ENCODE results near the gene DAPP1.

DAPP1 gene

DNA sequence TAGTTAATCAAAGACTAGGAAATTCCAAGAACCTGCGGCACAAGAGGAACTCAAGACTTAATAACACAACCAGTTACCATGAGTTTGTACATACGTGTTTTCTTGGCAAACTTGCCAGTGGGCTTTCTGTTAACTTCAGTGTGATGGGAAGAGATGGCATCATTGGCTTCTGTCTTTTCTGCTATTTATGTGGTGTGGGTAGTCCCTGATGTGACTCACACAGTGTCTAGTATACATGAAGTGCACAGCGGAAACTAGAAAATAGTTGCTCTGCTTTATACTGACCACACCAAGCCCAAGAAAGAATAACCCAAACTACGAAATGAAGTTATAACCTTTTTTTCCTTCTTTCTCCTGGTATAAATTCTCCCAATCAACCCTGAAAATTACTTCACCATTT is 24.5 kb downstream of the DAPP1 start:
- no peak for TF ChIP-seq FOXP2 (optimal IDR thresholded peaks at IDR 0.05; ENCODE audit: control extremely low read depth, extremely low read length, insufficient read depth)
- TF ChIP-seq EZH2 (IDR thresholded peaks at IDR 0.05), result no peak
- TF ChIP-seq POLR2AphosphoS5 (IDR thresholded peaks at IDR 0.05; ENCODE audit: borderline replicate concordance, low read depth, low read length), result no peak
- no peak for DNase-seq (ENCODE audit: low read depth, low spot score)
- no peaks in the 10 kb centered on the region for H3K36me3 ChIP-seq (ENCODE audit: insufficient read depth, low read length)
- no peaks in the 10 kb centered on the region for H3K9me3 ChIP-seq (ENCODE audit: low read depth, low read length)
- no peak overlapping the region for H3K9ac ChIP-seq (ENCODE audit: insufficient read length)
- H3K4me3 ChIP-seq, result no peak overlapping the region
- no peak overlapping the region for H3K27ac ChIP-seq

DNA sequence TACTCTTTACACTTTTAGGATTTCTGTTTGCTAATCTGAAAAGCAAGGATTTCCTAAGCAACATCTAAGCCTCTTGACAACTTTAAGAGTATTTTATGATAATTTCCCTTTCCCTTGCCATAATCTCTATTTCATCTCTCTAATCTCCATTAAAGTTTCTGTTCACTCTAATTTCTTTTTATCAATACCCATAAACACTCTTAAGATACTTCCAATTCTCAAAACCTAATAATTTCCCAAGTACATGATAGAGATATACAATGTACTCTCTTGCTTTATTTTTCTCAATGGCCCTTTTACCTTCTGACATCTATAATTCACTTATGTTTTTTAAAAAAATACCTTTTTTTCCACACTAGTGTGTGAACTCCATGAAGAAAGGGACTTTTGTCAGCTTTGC is 26.8 kb downstream of the DAPP1 start:
- TF ChIP-seq POLR2AphosphoS5 (IDR thresholded peaks at IDR 0.05; ENCODE audit: borderline replicate concordance, low read depth, low read length) (no peak), FOXP2 (optimal IDR thresholded peaks at IDR 0.05; ENCODE audit: control extremely low read depth, extremely low read length, insufficient read depth) (no peak), EZH2 (IDR thresholded peaks at IDR 0.05) (no peak)
- Histone ChIP-seq H3K27ac (no peak overlapping the region), H3K36me3 (ENCODE audit: insufficient read depth, low read length) (no peaks in the 10 kb centered on the region), H3K9ac (ENCODE audit: insufficient read length) (no peak overlapping the region), H3K9me3 (ENCODE audit: low read depth, low read length) (no peaks in the 10 kb centered on the region), H3K4me3 (no peak overlapping the region)
- no peak for DNase-seq (ENCODE audit: low read depth, low spot score)

- H3K36me3 ChIP-seq (ENCODE audit: insufficient read depth, low read length), result no peaks in the 10 kb centered on the region
- no peak overlapping the region for H3K9ac ChIP-seq (ENCODE audit: insufficient read length)
- no peak overlapping the region for H3K27ac ChIP-seq
- no peak for DNase-seq (ENCODE audit: low read depth, low spot score)
- H3K9me3 ChIP-seq (ENCODE audit: low read depth, low read length), result no peaks in the 10 kb centered on the region
- no peak overlapping the region for H3K4me3 ChIP-seq
- no peak for TF ChIP-seq FOXP2 (optimal IDR thresholded peaks at IDR 0.05; ENCODE audit: control extremely low read depth, extremely low read length, insufficient read depth)
- no peak for TF ChIP-seq POLR2AphosphoS5 (IDR thresholded peaks at IDR 0.05; ENCODE audit: borderline replicate concordance, low read depth, low read length)
- no peak for TF ChIP-seq EZH2 (IDR thresholded peaks at IDR 0.05)
Observed at GRCh38 chr4:99844048-99844447, 27.4 kb downstream of the DAPP1 start.

DNA sequence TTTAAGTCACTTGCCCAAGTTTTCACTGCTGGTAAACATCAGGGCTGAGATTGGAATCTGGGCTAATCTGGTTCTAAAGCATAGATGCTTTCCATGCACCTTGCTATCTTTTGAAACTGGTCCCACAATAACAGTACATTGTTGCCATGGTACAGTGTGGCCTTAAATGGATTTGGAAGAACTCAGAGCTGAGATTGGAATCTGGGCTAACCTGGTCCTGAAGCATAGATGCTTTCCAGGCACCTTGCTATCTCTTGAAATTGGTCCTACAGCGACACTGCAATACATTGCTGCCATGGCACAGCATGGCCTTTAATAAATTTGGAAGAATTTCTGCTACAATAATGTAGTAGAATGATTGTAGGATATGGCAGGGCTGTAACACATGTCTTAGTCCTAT is 28.6 kb downstream of the DAPP1 start:
- Histone ChIP-seq H3K9ac (ENCODE audit: insufficient read length) (no peak overlapping the region), H3K4me3 (no peak overlapping the region), H3K9me3 (ENCODE audit: low read depth, low read length) (no peaks in the 10 kb centered on the region), H3K27ac (no peak overlapping the region), H3K36me3 (ENCODE audit: insufficient read depth, low read length) (no peaks in the 10 kb centered on the region)
- no peak for DNase-seq (ENCODE audit: low read depth, low spot score)
- TF ChIP-seq FOXP2 (optimal IDR thresholded peaks at IDR 0.05; ENCODE audit: control extremely low read depth, extremely low read length, insufficient read depth), result no peak
- TF ChIP-seq EZH2 (IDR thresholded peaks at IDR 0.05), result no peak
- TF ChIP-seq POLR2AphosphoS5 (IDR thresholded peaks at IDR 0.05; ENCODE audit: borderline replicate concordance, low read depth, low read length), result no peak

DNA sequence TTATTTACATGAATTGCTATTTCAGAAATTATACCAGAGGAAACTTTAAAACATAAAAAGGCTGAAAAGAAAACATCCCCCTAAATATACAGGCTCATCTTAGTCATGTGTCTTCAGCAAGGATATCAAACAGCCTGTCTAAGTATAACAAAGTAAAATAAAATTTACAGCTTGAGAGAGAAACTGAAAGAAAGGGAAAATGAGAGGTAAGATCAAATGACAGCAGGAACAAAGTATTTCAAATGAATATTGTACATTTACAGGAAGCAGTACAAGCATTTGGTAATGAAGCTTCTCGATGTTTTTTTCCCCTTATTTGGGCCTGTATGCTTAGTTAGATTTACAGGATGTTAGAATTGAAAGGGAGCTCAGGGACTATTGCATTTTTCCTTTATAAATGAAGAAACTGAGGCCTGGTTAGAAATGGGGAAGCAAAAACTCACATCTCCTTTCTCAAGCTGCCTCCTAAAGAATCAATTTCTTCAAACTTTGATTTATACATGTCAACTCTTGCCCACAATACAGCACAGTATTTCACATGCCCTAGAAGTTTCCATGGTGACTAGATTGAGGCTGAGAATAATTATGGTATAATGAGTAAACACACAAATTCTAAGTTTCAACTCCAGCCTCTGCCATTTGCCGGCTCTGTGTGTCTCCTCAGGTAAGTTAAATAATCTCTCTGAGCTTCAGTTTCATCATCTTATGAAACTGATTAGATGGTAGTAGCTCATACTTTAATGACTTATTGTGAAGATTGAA is 29.3 kb downstream of the DAPP1 start:
- no peak overlapping the region for H3K27ac ChIP-seq
- H3K4me3 ChIP-seq, result no peak overlapping the region
- no peak for DNase-seq (ENCODE audit: low read depth, low spot score)
- no peak overlapping the region for H3K9ac ChIP-seq (ENCODE audit: insufficient read length)
- no peaks in the 10 kb centered on the region for H3K9me3 ChIP-seq (ENCODE audit: low read depth, low read length)
- TF ChIP-seq EZH2 (IDR thresholded peaks at IDR 0.05) (no peak), POLR2AphosphoS5 (IDR thresholded peaks at IDR 0.05; ENCODE audit: borderline replicate concordance, low read depth, low read length) (no peak), FOXP2 (optimal IDR thresholded peaks at IDR 0.05; ENCODE audit: control extremely low read depth, extremely low read length, insufficient read depth) (no peak)
- H3K36me3 ChIP-seq (ENCODE audit: insufficient read depth, low read length), result no peaks in the 10 kb centered on the region

- no peaks in the 10 kb centered on the region for H3K9me3 ChIP-seq (ENCODE audit: low read depth, low read length)
- TF ChIP-seq EZH2 (IDR thresholded peaks at IDR 0.05), result no peak
- TF ChIP-seq FOXP2 (optimal IDR thresholded peaks at IDR 0.05; ENCODE audit: control extremely low read depth, extremely low read length, insufficient read depth), result no peak
- no peak for TF ChIP-seq POLR2AphosphoS5 (IDR thresholded peaks at IDR 0.05; ENCODE audit: borderline replicate concordance, low read depth, low read length)
- H3K27ac ChIP-seq, result no peak overlapping the region
- H3K9ac ChIP-seq (ENCODE audit: insufficient read length), result no peak overlapping the region
- no peaks in the 10 kb centered on the region for H3K36me3 ChIP-seq (ENCODE audit: insufficient read depth, low read length)
- no peak for DNase-seq (ENCODE audit: low read depth, low spot score)
- H3K4me3 ChIP-seq, result no peak overlapping the region
Observed at GRCh38 chr4:99846891-99847290, 30.3 kb downstream of the DAPP1 start.

DNA sequence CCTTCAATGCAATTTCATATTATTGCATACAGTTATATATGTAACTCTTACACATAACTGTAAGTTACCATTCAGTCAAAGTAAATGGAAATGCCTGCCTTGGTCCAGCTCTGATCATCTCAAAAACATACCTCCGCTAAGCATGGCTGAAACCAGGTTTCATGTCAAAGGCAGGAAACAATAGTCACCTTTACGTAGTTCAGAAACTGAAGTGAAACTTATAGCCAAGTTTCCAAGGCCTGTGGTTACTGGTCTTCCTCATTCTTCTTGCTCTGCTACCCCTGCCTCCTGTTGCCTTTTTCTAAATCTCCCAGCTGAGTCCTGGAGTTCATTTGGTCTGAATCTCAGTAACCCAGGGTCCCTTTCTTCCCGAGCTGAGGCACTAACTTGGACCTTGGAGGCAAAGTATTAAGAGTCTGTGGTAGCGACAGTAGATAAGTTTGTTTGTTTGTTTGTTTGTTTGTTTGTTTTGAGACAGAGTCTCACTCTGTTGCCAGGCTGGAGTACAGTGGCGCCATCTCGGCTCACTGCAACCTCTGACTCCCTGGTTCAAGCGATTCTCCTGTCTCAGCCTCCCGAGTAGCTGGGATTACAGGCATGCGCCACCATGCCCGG is 30.8 kb downstream of the DAPP1 start:
- Histone ChIP-seq H3K9me3 (ENCODE audit: low read depth, low read length) (no peaks in the 10 kb centered on the region), H3K36me3 (ENCODE audit: insufficient read depth, low read length) (no peaks in the 10 kb centered on the region), H3K9ac (ENCODE audit: insufficient read length) (no peak overlapping the region), H3K4me3 (no peak overlapping the region), H3K27ac (no peak overlapping the region)
- DNase-seq (ENCODE audit: low read depth, low spot score), result no peak
- TF ChIP-seq POLR2AphosphoS5 (IDR thresholded peaks at IDR 0.05; ENCODE audit: borderline replicate concordance, low read depth, low read length), result no peak
- no peak for TF ChIP-seq FOXP2 (optimal IDR thresholded peaks at IDR 0.05; ENCODE audit: control extremely low read depth, extremely low read length, insufficient read depth)
- no peak for TF ChIP-seq EZH2 (IDR thresholded peaks at IDR 0.05)

GRCh38 chr4:99848591-99849001 is 32.0 kb downstream of the DAPP1 start:
- H3K9ac ChIP-seq (ENCODE audit: insufficient read length), result no peak overlapping the region
- no peak for TF ChIP-seq FOXP2 (optimal IDR thresholded peaks at IDR 0.05; ENCODE audit: control extremely low read depth, extremely low read length, insufficient read depth)
- TF ChIP-seq POLR2AphosphoS5 (IDR thresholded peaks at IDR 0.05; ENCODE audit: borderline replicate concordance, low read depth, low read length), result no peak
- TF ChIP-seq EZH2 (IDR thresholded peaks at IDR 0.05), result no peak
- no peak overlapping the region for H3K27ac ChIP-seq
- no peak overlapping the region for H3K4me3 ChIP-seq
- no peaks in the 10 kb centered on the region for H3K9me3 ChIP-seq (ENCODE audit: low read depth, low read length)
- no peak for DNase-seq (ENCODE audit: low read depth, low spot score)
- H3K36me3 ChIP-seq (ENCODE audit: insufficient read depth, low read length), result no peaks in the 10 kb centered on the region

Data from SK-N-MC (cell line).